Endothelial cell of umbilical vein (primary cell): ENCODE measurements around the gene TRDMT1.

ENCODE experiments used
- EZH2 ChIP-seq: IDR thresholded peaks from 2 replicates; pipeline ENCODE4 v1.6.1; 2012; ENCODE audit warnings: borderline replicate concordance, low read depth, mild to moderate bottlenecking, moderate library complexity, low read length, inconsistent platforms; ENCODE audit not compliant: severe bottlenecking
- FOS ChIP-seq: IDR thresholded peaks from 2 replicates; pipeline ENCODE4 v1.6.1; 2011; ENCODE audit warnings: mild to moderate bottlenecking, low read length, moderate library complexity, borderline replicate concordance; ENCODE audit not compliant: insufficient read depth
- JUN ChIP-seq: IDR thresholded peaks from 2 replicates; pipeline ENCODE4 v1.6.1; 2011; ENCODE audit warnings: borderline replicate concordance, low read depth; ENCODE audit not compliant: insufficient read length, insufficient read depth
- MYC ChIP-seq: IDR thresholded peaks from one replicate; pipeline ENCODE4 v1.6.1; 2011; ENCODE audit warnings: mild to moderate bottlenecking, low read depth, low read length
- POLR2A ChIP-seq: IDR thresholded peaks from 2 replicates; pipeline ENCODE4 v1.6.1; 2012; ENCODE audit warnings: low read depth, mild to moderate bottlenecking, control low read depth, low read length
- POLR2AphosphoS5 ChIP-seq: IDR thresholded peaks from 2 replicates; pipeline ENCODE4 v1.6.1; 2012; ENCODE audit warnings: low read depth, mild to moderate bottlenecking, control low read depth, low read length, moderate library complexity; ENCODE audit not compliant: insufficient read depth
- TF ChIP-seq, protein P1 (sequence below), 2 donors: IDR thresholded peaks; 1 replicate in 1 of 2; 2 replicates in 1 of 2; pipeline ENCODE4 v1.5.1; 2011; ENCODE audit warnings: low read length in 2 of 2, mild to moderate bottlenecking in 2 of 2, moderate library complexity in 2 of 2, control low read depth in 1 of 2, inconsistent platforms in 1 of 2, low read depth in 1 of 2; ENCODE audit not compliant: insufficient read depth in 1 of 2; ENCODE audit errors: extremely low read depth in 1 of 2

DNA sequence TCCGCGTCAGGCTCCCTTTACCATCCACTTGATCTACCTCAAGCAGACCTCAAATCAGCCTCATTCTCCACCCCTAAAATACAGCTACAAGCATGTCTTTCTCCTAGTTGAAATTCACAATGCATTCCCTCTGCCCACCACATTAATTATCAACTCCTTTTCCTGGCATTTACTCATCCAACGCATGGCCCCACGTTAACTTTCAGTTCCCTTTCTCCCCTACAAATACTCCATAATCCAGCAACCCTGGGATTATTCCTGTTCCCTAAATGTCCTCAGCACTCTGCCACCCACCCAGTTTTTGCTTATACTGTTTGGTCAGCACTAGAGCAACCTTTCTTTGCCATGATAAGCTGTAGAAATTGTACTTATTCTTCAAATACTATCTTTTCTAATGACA, 20.9 kb upstream of the TRDMT1 start:
- TF ChIP-seq POLR2A (no peak), JUN (no peak), POLR2AphosphoS5 (no peak), MYC (no peak), EZH2 (no peak), FOS (no peak)
- TF ChIP-seq, protein P1, sequence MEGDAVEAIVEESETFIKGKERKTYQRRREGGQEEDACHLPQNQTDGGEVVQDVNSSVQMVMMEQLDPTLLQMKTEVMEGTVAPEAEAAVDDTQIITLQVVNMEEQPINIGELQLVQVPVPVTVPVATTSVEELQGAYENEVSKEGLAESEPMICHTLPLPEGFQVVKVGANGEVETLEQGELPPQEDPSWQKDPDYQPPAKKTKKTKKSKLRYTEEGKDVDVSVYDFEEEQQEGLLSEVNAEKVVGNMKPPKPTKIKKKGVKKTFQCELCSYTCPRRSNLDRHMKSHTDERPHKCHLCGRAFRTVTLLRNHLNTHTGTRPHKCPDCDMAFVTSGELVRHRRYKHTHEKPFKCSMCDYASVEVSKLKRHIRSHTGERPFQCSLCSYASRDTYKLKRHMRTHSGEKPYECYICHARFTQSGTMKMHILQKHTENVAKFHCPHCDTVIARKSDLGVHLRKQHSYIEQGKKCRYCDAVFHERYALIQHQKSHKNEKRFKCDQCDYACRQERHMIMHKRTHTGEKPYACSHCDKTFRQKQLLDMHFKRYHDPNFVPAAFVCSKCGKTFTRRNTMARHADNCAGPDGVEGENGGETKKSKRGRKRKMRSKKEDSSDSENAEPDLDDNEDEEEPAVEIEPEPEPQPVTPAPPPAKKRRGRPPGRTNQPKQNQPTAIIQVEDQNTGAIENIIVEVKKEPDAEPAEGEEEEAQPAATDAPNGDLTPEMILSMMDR (IDR thresholded peaks at IDR 0.05; ENCODE audit: extremely low read depth in 1 of 2, insufficient read depth in 1 of 2, low read depth in 1 of 2, low read length in 2 of 2) = no peak
